Measurements from ENCODE around the gene GAS7. TPM values are rescaled to one million over a fixed set of nuclear protein-coding genes. Genes with fewer than 3 reads are reported as not detected.

Gene GAS7
- total and polyA plus RNA-seq, 8 donors, result 4.1 to 185 (median 30.5) TPM

- H3K4me1 ChIP-seq, result peaks cover 0 to 43% (median 3%) of the 10 kb centered on the region in 4 donors
- no peaks in the 10 kb centered on the region for H3K36me3 ChIP-seq
- H3K4me3 ChIP-seq, result no peak overlapping the region
- no peak overlapping the region for H3K27ac ChIP-seq
- TF ChIP-seq EP300 (IDR thresholded peaks at IDR 0.05), result no peak
- TF ChIP-seq CTCF (IDR thresholded peaks at IDR 0.05), result no peak
- TF ChIP-seq POLR2A (IDR thresholded peaks at IDR 0.05), result no peak
- TF ChIP-seq POLR2AphosphoS5 (IDR thresholded peaks at IDR 0.05), result no peak
- DNase-seq, result no peak
- 56 to 69% (median 65%) methylated on average over 6 of the region's 6 CpGs for WGBS, 5 donors
- intact Hi-C loops (cut with DNase I; ENCODE audit: low total_unique reads), result no loop called here
- H3K9me3 ChIP-seq, result no peaks in the 10 kb centered on the region
- no peaks in the 10 kb centered on the region for H3K27me3 ChIP-seq
Measured at GRCh38 chr17:10032118-10032852, 166.1 kb downstream of the GAS7 start.

DNA sequence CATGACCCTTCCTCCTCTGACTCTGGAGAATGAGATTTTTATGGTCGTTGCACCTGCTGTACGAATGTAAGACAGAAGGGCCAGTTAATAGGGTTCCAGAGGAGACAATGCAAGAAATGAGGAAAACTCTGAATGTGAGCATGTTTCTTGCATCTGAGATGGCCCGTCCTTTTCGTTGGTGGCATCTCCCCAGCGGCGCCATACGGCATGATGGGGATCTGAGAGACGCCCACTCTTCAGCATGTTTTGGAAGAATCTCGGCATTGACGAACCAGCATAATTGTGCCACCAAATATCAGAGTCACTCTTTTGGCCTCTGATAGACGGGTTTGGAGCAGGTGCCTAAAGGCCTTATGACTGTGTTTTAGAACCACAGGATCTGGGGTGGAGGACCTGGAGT lies 166.8 kb downstream of the GAS7 start:
- H3K4me1 ChIP-seq, result peaks cover 0 to 39% (median 3%) of the 10 kb centered on the region in 4 donors
- intact Hi-C loops (cut with DNase I; ENCODE audit: low total_unique reads), result no loop called here
- no peaks in the 10 kb centered on the region for H3K27me3 ChIP-seq
- no peak for TF ChIP-seq POLR2AphosphoS5 (IDR thresholded peaks at IDR 0.05)
- no peak for TF ChIP-seq CTCF (IDR thresholded peaks at IDR 0.05)
- no peak for TF ChIP-seq POLR2A (IDR thresholded peaks at IDR 0.05)
- no peak for TF ChIP-seq EP300 (IDR thresholded peaks at IDR 0.05)
- no peaks in the 10 kb centered on the region for H3K36me3 ChIP-seq
- H3K27ac ChIP-seq, result no peak overlapping the region
- 81 to 93% (median 88%) methylated on average over 11 of the region's 11 CpGs for WGBS, 5 donors
- DNase-seq, result no peak
- H3K9me3 ChIP-seq, result no peaks in the 10 kb centered on the region
- H3K4me3 ChIP-seq, result no peak overlapping the region

DNA sequence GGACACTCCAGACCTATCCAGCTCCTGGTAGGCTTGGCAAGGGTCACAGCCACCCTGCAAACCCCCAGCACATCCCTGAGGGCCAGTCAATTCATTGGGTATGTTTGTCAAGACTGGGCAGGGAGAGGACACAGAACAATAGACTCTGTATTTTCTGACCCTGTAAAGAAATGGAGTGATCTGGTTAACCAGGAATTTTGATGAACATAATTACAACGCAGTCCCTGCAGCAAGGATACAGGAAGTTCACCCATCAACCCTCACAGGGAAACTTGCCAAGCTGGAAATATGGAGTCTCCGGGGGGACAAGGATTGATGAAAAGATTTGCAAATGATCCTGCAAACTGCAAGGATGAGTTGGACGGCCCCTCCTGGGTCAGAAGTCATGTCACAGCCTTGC lies 167.3 kb downstream of the GAS7 start:
- H3K4me3 ChIP-seq, result no peak overlapping the region
- H3K36me3 ChIP-seq, result no peaks in the 10 kb centered on the region
- no peaks in the 10 kb centered on the region for H3K9me3 ChIP-seq
- WGBS, 5 donors, result 41 to 72% (median 68%) methylated on average over 3 of the region's 3 CpGs
- H3K4me1 ChIP-seq, result peaks cover 0 to 43% (median 3%) of the 10 kb centered on the region in 4 donors
- no peaks in the 10 kb centered on the region for H3K27me3 ChIP-seq
- TF ChIP-seq CTCF (IDR thresholded peaks at IDR 0.05) (no peak), POLR2AphosphoS5 (IDR thresholded peaks at IDR 0.05) (no peak), POLR2A (IDR thresholded peaks at IDR 0.05) (no peak), EP300 (IDR thresholded peaks at IDR 0.05) (no peak)
- no peak overlapping the region for H3K27ac ChIP-seq
- DNase-seq, result peak in 1 of 2 donors; percentile 41
- intact Hi-C loops (cut with DNase I; ENCODE audit: low total_unique reads), result no loop called here

- H3K9me3 ChIP-seq, result no peaks in the 10 kb centered on the region
- no peak overlapping the region for H3K27ac ChIP-seq
- H3K36me3 ChIP-seq, result no peaks in the 10 kb centered on the region
- intact Hi-C loops (cut with DNase I; ENCODE audit: low total_unique reads), result no loop called here
- no peak overlapping the region for H3K4me3 ChIP-seq
- TF ChIP-seq POLR2AphosphoS5 (IDR thresholded peaks at IDR 0.05) (no peak), EP300 (IDR thresholded peaks at IDR 0.05) (no peak)
- 47 to 69% (median 66%) methylated on average over 7 of the region's 7 CpGs for WGBS, 5 donors
- H3K4me1 ChIP-seq, result peaks cover 0 to 30% (median 3%) of the 10 kb centered on the region in 4 donors
- no peak for DNase-seq
- H3K27me3 ChIP-seq, result peaks cover 0 to 6% (median 0%) of the 10 kb centered on the region in 3 donors
Measured at GRCh38 chr17:10029129-10029528, 169.3 kb downstream of the GAS7 start.

Measured in stomach (tissue), 9 donors.